Heart left ventricle (tissue), 13 donors: Measurements from ENCODE around the gene TNIK.

ENCODE experiments used
- POLR2A ChIP-seq, 2 donors: fragments of 450-650 bp; IDR thresholded peaks; one replicate each; pipeline ENCODE4 v1.6.1; 2017; ENCODE audit warnings: antibody characterized with exemption in 2 of 2, mild to moderate bottlenecking in 2 of 2, moderate library complexity in 2 of 2
- TF ChIP-seq, protein P1 (sequence below), 12 donors: fragments of 200-600 bp; sonication (generic) in 4 of 12; IDR thresholded peaks; one replicate each; pipeline versions ENCODE4 v1.5.0 to v1.8.0; 2018 to 2022; ENCODE audit warnings: antibody characterized with exemption in 12 of 12, mild to moderate bottlenecking in 5 of 12
- donor health status: ischemic (EF 13 %, LVEDD 7.1; RV severe dilation, severe dysfunction).
- donor health status: DM: no; HTN: yes; CAD: no.
- donor health status: DM: no; HTN: no; CAD: no.
- donor health status: ischemic (EF 25% LVEDD 6.9; RV normal size, moderate dysfunction).
- donor health status: ischemic (EF 25% LVEDD 5.7; RV mildly dilated, moderate dysfunction).
- donor health status: ischemic (EF 35%, LVEDD 5.7; RV mildly dilated, moderate dysfunction).
- donor health status: nonischemic (EF 11% LVEDD 7.7; RV severe dilation, severe dysfunction).
- donor health status: DM: yes; HTN: yes; CAD: no.
- donor health status: PGD.
- donor health status: ischemic (EF 29% LVEDD 5.4; RV normal size, mild dysfunction).
- donor health status: nonischemic (EF 23%, LVEDD 6.1; RV moderate dilation, normal function).

DNA sequence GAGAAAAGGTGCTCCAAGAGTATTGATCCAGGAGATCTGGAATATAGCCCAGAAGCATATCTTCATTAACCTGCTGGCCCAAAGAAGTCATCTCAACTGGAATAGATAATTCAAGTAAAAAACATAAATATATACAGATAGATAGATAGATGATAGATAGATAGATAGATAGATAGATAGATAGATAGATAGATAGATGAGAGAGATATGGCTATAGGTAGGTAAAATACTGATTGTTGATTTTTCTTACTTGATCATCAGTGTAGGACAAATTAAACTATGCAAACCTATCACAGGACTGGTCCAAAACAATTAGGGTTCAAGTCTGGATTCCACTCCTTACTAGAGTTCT lies 83.6 kb downstream of the TNIK start:
- no peak for TF ChIP-seq POLR2A (IDR thresholded peaks at IDR 0.05)
- TF ChIP-seq, protein P1, sequence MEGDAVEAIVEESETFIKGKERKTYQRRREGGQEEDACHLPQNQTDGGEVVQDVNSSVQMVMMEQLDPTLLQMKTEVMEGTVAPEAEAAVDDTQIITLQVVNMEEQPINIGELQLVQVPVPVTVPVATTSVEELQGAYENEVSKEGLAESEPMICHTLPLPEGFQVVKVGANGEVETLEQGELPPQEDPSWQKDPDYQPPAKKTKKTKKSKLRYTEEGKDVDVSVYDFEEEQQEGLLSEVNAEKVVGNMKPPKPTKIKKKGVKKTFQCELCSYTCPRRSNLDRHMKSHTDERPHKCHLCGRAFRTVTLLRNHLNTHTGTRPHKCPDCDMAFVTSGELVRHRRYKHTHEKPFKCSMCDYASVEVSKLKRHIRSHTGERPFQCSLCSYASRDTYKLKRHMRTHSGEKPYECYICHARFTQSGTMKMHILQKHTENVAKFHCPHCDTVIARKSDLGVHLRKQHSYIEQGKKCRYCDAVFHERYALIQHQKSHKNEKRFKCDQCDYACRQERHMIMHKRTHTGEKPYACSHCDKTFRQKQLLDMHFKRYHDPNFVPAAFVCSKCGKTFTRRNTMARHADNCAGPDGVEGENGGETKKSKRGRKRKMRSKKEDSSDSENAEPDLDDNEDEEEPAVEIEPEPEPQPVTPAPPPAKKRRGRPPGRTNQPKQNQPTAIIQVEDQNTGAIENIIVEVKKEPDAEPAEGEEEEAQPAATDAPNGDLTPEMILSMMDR (IDR thresholded peaks at IDR 0.05): no peak
